DND-41 (cell line): Measurements from ENCODE around the gene C1orf74.

Source experiments
- CTCF ChIP-seq: IDR thresholded peaks from 2 replicates; pipeline ENCODE4 v1.5.1; 2012; ENCODE audit warnings: borderline replicate concordance, low read length, moderate library complexity, mild to moderate bottlenecking; ENCODE audit not compliant: poor library complexity, severe bottlenecking; ENCODE audit errors: extremely low read depth
- EZH2 ChIP-seq: IDR thresholded peaks from 3 replicates; pipeline ENCODE4 v1.6.1; 2012; ENCODE audit warnings: borderline replicate concordance, low read depth, mild to moderate bottlenecking, moderate library complexity, low read length, inconsistent platforms; ENCODE audit not compliant: severe bottlenecking

DNA sequence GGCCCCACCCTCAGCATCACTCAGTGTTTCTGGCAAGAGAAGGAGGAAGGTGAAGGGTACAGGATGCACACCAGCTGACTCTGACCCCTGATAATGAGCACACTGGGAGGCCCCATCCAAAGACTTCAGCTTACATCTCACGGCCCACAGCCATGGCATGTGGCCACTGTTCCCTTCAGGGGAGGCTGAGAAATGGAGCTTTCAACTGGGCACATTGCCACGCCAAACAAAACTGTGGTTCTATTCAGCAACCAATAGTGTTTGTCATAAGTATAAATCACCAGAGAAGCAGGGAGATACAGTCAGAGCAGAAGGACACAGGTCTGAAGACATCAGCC, 41.2 kb downstream of the C1orf74 start:
- TF ChIP-seq CTCF (no peak), EZH2 (no peak)
